ENCODE data around the gene GSE1. TPM values are rescaled to one million over a fixed set of nuclear protein-coding genes. Genes with fewer than 3 reads are reported as not detected.

GSE1 gene
- total RNA-seq, 2 donors from 2014 or later: 18.5 to 27.9 TPM

DNA sequence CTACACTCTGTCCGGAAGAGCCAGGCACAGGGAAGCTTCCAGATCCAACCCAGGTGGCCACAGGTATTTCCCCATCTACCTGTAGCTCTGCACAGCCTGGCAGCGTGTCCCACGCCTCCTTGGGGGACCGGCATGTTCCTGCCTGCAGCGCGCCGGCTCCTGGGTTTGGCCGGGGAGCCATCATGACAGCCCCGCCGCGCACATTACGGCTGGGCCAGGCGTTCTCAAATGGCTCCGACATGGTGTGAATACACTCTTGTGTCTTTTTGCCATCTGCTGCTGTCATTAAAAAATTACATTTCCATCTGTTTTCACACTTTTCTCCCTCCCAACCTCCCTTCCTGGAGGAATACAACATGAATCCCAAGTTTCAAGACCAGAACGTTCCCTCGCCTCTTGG is 83.7 kb downstream of the GSE1 start:
- ATAC-seq: no peak
- no peak for DNase-seq (ENCODE audit: low spot score in 2 of 2)

GRCh38 chr16:85697431-85697830 is 84.3 kb downstream of the GSE1 start:
- Mint-ChIP-seq H3K27ac (no peak overlapping the region), H3K9me3 (no peaks in the 10 kb centered on the region), H3K36me3 (no peaks in the 10 kb centered on the region)
- DNase-seq (ENCODE audit: low spot score in 2 of 2) (no peak), ATAC-seq (no peak)

More for the DNA sequence above, 83.7 kb downstream of the GSE1 start:
- H3K9me3 Mint-ChIP-seq: no peaks in the 10 kb centered on the region
- no peaks in the 10 kb centered on the region for H3K36me3 Mint-ChIP-seq
- no peak overlapping the region for H3K27ac Mint-ChIP-seq

- Mint-ChIP-seq H3K27ac (no peak overlapping the region), H3K36me3 (no peaks in the 10 kb centered on the region), H3K9me3 (no peaks in the 10 kb centered on the region)
- ATAC-seq: no peak
- no peak for DNase-seq (ENCODE audit: low spot score in 2 of 2)
Observed at GRCh38 chr16:85698459-85698891, 85.4 kb downstream of the GSE1 start.

GRCh38 chr16:85698935-85699558 is 85.9 kb downstream of the GSE1 start:
- ATAC-seq (no peak), DNase-seq (ENCODE audit: low spot score in 2 of 2) (no peak)
- no peak overlapping the region for H3K27ac Mint-ChIP-seq
- no peaks in the 10 kb centered on the region for H3K9me3 Mint-ChIP-seq
- no peaks in the 10 kb centered on the region for H3K36me3 Mint-ChIP-seq

DNA sequence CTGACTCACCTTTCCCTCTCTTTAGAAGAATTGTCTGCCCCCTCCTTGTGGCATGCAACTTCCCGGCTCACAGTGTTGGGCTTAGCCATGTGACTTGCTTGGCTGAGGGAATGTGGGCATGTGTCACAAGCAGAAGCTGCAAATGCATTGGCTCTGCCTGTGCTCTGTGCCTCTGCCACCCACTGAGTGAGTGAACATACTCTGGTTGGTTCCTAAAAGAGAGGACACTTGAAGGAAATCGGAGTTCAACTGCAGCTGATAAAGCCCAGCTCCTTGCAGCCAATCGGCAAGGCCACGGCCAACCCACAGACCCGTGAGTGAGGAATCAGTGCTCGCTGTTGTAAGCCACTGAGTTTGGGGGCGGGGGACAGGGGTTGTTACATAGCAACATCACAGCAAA is 86.5 kb downstream of the GSE1 start:
- DNase-seq (ENCODE audit: low spot score in 2 of 2): no peak
- H3K36me3 Mint-ChIP-seq: no peaks in the 10 kb centered on the region
- ATAC-seq: no peak
- H3K9me3 Mint-ChIP-seq: no peaks in the 10 kb centered on the region
- H3K27ac Mint-ChIP-seq: no peak overlapping the region

- H3K27ac Mint-ChIP-seq: no peak overlapping the region
- no peak for DNase-seq (ENCODE audit: low spot score in 2 of 2)
- H3K36me3 Mint-ChIP-seq: no peaks in the 10 kb centered on the region
- no peaks in the 10 kb centered on the region for H3K9me3 Mint-ChIP-seq
- ATAC-seq: no peak
Observed at GRCh38 chr16:85704011-85704410, 90.9 kb downstream of the GSE1 start.

DNA sequence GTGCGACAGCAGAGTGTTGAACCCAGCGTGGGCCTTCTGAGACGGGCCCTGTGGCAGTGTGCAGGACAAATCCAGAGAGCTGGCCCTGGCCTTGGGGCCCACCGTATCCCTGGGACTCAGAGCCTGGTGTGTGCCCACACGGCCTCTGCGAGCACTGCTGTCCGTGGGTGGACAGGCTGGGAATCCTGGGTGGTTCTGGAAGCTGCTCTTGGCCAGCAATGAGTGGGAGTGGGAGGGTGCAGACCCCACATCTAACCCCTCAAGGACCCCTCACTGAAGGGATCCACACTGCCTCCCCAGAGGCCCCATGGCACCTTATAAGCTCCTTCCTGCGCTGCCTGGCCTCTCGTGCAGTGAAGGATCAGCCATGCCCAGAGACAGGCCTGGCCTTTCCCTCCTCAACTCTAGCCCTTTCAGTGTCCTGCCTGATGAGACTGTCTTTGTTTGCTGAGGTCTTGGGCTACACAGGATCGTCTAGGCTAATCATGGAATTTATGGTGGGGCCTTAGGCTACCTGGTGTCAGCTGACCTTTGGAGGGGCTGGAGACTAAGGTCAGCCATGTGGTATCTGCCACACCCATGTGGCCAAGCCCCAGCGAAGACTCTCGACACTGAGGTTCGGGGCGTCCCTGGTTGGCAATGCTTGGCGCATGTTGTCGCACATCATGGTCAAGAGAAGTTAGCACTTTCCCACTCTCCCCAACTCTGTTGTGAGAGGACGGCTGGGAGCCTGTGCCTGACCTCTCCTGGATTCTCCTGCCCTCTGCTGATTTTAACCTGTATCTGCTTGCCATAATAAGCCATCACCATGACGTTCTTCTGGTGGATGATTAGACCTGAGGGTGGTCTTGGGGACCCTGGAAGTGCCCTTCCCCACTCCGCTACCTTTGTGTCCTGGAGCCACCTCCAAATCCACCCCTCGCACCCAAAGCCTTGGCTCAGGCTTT is 92.1 kb downstream of the GSE1 start:
- H3K36me3 Mint-ChIP-seq: no peaks in the 10 kb centered on the region
- no peak for DNase-seq (ENCODE audit: low spot score in 2 of 2)
- H3K27ac Mint-ChIP-seq: peak overlapping the region in 1 of 2 donors; percentile 84
- H3K9me3 Mint-ChIP-seq: no peaks in the 10 kb centered on the region
- ATAC-seq: no peak

GRCh38 chr16:85706449-85707034 is 93.4 kb downstream of the GSE1 start:
- DNase-seq (ENCODE audit: low spot score in 2 of 2) (no peak), ATAC-seq (no peak)
- Mint-ChIP-seq H3K27ac (no peak overlapping the region), H3K36me3 (no peaks in the 10 kb centered on the region), H3K9me3 (no peaks in the 10 kb centered on the region)

DNA sequence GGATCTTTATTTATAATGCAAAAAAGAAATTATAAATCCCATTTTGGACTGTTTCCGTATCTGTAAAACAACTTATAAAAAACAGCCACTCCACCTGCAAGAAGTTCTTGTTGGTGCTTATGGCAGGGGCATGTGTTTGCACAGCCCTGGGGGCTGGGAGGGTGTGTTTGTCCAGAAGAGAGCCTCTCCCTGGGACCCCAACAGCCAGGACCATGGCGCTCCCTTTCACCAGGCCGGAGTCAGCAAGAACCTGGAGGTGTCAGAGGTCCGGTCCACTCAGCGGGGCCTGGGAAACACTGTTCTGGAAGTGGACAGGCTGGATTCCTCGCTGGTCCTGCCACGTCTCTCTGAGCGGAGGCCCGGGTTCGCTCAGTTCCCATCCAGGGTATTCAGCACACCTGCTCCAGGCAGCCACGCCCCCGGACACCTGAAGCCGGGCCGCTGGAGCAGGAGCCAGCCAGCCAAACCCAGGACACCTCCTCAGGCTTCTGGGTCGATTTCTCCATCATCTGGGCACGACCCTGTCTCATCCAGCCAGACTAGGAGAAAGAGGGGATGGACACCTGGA is 94.5 kb downstream of the GSE1 start:
- DNase-seq (ENCODE audit: low spot score in 2 of 2) (no peak), ATAC-seq (no peak)
- Mint-ChIP-seq H3K9me3 (peaks cover 4% of the 10 kb centered on the region in 2 donors), H3K27ac (no peak overlapping the region), H3K36me3 (peaks cover 5 to 6% of the 10 kb centered on the region in 2 donors)

DNA sequence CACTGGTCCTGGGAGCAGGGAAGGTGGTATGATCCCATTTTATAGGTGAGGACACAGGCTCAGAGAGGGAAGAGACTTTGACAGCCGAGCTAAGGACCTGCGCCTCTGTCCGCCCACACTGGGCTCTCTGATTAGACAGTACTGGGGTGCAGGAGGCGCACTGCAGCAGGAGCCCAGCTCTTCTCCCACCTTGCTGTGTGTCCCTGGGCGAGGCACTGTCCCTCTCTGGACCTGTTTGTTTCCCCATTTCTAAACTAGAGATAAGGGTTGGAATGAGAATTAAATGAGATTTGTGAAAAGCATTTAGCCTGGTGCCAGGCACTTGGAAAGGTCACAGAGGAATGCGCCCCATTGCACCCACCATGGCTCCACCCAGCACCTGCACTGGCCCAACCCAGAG is 95.2 kb downstream of the GSE1 start:
- Mint-ChIP-seq H3K9me3 (peaks cover 4% of the 10 kb centered on the region in 2 donors), H3K27ac (no peak overlapping the region), H3K36me3 (peaks cover 5 to 6% of the 10 kb centered on the region in 2 donors)
- DNase-seq (ENCODE audit: low spot score in 2 of 2) (no peak), ATAC-seq (no peak)

GRCh38 chr16:85709766-85710585 is 96.9 kb downstream of the GSE1 start:
- H3K9me3 Mint-ChIP-seq: peaks cover 4% of the 10 kb centered on the region in 2 donors
- DNase-seq (ENCODE audit: low spot score in 2 of 2): no peak
- no peak for ATAC-seq
- peaks cover 5 to 6% of the 10 kb centered on the region in 2 donors for H3K36me3 Mint-ChIP-seq
- no peak overlapping the region for H3K27ac Mint-ChIP-seq

- peaks cover 5 to 6% of the 10 kb centered on the region in 2 donors for H3K36me3 Mint-ChIP-seq
- peaks cover 4% of the 10 kb centered on the region in 2 donors for H3K9me3 Mint-ChIP-seq
- DNase-seq (ENCODE audit: low spot score in 2 of 2) (no peak), ATAC-seq (no peak)
- H3K27ac Mint-ChIP-seq: peak overlapping the region in 1 of 2 donors; percentile 8
Observed at GRCh38 chr16:85710732-85711131, 97.6 kb downstream of the GSE1 start.

DNA sequence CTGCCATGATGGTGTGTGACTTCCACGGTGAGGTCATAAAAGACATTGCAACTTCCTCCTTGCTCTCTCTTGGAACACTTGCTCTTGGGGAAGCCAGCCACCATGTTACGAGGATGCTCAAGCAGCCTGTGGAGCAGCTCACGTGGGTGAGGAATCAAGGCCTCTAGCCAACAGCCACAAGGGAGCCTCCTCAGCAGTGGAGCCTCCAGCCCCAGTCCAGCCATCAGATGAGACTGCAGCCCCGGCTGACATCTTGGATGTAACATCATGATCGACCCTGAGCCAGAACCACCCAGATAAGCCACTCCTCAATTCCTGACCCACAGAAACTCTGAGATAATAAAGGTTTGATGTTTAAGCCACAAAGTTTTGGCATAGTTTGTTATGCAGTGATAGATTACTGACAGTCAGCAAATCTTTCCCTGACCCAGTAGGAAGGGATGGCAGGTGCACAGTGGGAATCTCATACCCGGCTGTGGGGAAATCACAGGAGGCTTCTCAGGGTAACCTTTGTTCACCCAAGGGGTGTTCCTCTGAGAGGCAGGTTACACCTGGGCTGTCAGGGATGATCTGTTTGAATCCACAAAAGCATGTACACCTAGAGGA is 99.0 kb downstream of the GSE1 start:
- Mint-ChIP-seq H3K27ac (no peak overlapping the region), H3K36me3 (peaks cover 5 to 6% of the 10 kb centered on the region in 2 donors), H3K9me3 (peaks cover 4% of the 10 kb centered on the region in 2 donors)
- no peak for DNase-seq (ENCODE audit: low spot score in 2 of 2)
- ATAC-seq: no peak

GRCh38 chr16:85712801-85713200 is 99.7 kb downstream of the GSE1 start:
- ATAC-seq: no peak
- H3K36me3 Mint-ChIP-seq: peaks cover 5 to 6% of the 10 kb centered on the region in 2 donors

DNA sequence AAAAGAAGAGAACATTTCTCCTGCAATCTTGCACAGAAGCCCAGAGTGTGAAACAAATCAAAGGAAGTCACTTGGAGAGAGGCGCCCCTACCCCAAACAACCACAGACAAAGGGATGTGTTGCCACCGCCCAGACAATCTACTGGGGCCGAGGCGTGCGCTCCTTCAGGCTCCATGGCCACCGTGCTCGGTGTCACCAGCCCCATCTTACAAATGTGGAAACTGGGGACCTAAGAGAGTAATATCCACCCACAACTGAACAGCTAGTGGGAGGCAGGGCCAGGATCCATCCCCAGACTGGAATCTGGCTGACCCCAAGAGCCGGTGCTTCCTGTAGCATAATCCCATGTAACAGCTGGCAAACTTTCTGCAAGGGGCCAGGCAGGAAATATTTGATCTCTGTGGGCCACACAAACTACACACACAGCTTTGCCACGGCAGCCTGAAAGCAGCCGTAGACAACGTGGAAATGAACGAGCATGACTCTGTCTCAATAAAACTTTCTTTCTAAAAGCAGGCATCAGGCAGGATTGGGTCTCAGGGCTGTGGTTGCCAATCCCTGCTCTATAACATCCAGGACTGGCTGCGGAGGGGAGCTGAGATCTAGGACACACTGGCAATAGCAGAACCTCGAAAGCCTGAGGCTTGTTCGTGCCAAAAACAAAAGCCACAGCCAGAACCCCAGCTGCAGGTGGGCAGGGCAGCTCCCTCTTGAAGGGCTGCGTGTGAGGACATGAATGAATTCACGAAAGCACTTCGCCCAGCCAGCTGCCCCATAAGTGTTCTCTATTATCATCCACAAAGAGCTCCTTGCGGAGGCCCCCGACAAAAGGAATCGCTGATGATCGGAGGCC is 102.3 kb downstream of the GSE1 start:
- no peak for ATAC-seq
- peaks cover 5 to 6% of the 10 kb centered on the region in 2 donors for H3K36me3 Mint-ChIP-seq

More at GRCh38 chr16:85712801-85713200, 99.7 kb downstream of the GSE1 start:
- no peak overlapping the region for H3K27ac Mint-ChIP-seq
- peaks cover 4% of the 10 kb centered on the region in 2 donors for H3K9me3 Mint-ChIP-seq
- DNase-seq (ENCODE audit: low spot score in 2 of 2): no peak

More for the DNA sequence above, 102.3 kb downstream of the GSE1 start:
- no peak for DNase-seq (ENCODE audit: low spot score in 2 of 2)
- no peak overlapping the region for H3K27ac Mint-ChIP-seq
- peaks cover 4% of the 10 kb centered on the region in 2 donors for H3K9me3 Mint-ChIP-seq
